Erythroblast (primary cell): ENCODE data around the gene SARM1.
A peak's percentile ranks its signal among the peaks of the same experiment; 100 is the strongest.
"Not testable (repeated sequence)": the region's sequence is repeated elsewhere in the genome, so short reads cannot be mapped to it uniquely, and the experiment has no call there.

Experiments used
- DNase-seq, 2 experiments: peaks; one replicate each; lab custom pipeline; 2025; lab: John Stamatoyannopoulos, UW
- GATA1 ChIP-seq: IDR thresholded peaks from 2 replicates; pipeline ENCODE4 v1.6.1; 2011; ENCODE audit warnings: low read depth, mild to moderate bottlenecking, control low read depth, low read length, moderate library complexity
- POLR2A ChIP-seq: IDR thresholded peaks from 2 replicates; pipeline ENCODE4 v1.6.1; 2011; ENCODE audit warnings: mild to moderate bottlenecking, low read length

SARM1 gene

DNA sequence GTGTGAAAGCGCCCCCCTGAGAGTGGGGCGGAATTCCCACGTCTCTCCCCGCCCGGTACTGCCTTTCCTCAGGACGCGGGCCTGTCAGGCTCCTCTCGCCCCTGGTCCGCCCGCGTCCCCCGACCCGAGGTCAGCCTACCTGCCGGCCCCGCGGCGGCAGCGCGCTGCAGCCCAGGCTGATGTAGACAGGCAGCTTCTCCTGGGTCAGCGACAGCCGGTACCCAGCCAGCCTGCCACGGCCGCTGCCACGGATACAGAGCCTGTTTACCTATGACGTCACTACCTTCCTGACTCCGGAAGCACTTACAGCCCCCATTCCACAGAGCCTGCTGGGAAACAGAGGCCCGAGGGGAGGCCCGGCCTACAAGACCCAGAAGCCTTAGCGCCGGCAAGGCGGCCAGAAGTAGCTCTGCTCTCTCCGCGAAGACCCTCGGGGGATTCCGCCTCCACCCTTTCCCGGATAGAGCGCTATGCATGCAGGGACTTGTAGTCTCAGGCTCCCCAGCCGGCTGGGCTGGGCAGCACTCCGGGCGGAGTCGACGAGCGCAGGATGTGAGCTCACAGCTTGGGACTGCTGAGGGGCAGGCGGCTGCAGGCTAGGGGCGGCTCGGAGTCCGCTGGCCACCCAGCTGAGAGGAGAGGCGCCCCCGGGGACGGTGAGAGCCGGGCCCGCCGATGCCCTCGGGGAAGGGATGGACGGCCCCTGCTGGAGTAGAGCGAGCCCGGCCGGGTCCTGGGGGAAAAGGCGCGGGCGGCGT lies 36.1 kb upstream of the SARM1 start, which contains the start of the genes IFT20 and TNFAIP1:
IFT20 (minus strand) TSS at position 272 of the 758 bp plus-strand sequence. CDS start 3,487 bp downstream, outside the sequence.
TNFAIP1 (plus strand) TSS at position 561 of the 758 bp plus-strand sequence. CDS start 3,761 bp downstream, outside the sequence.
- DNase-seq, result peak; percentile 99
- TF ChIP-seq GATA1 (no peak), POLR2A (peak; percentile 67)

DNA sequence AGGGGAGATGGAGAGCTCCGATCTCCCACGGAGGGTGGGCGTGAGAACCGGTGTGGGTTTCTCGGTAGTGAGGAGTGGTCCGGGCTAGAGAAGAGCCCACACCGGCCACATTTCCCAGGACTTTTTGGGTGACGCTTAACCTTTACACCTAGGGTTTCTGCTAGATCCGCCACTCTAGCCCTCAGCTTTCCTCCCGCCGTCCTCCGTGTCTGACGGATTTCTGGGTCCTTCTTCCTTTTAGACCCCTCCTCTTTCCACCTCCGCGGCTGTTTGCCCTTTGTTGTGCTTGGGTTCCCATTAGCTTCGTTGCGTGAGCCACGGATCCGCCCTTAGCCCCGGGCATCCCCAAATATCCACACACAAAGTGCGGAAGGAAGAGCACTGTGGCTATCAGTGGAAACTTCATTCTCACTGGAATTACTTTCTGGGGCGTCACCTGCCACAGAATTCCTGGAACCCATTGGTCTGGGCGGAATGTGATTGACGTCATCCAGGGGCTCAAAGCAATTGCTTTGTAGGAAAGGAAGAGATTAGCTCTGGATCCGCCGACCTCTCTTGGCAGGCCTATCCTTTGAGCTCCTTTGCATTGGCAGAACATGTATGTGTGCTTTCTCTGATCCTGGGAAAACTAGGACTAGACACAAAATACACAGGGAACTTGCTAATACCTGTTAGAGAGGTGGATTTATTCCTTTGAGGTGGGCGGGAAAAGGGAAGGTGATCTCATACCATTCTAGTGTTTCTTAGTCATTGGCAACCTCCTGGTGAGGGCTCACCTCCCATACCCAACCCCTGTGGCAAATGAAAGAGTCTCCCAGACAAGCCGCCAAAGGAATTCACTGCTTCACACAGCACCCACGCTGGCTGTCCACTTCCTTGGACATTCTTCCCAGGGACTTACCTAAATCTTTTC lies 35.3 kb upstream of the SARM1 start:
- peak; percentile 44 to 66 for DNase-seq
- TF ChIP-seq POLR2A (peak; percentile 29), GATA1 (no peak)

- TF ChIP-seq GATA1 (no peak), POLR2A (no peak)
- DNase-seq, result no peak
These were observed 33.3 kb upstream of the SARM1 start for GRCh38 chr17:28338056-28338768.

- DNase-seq, result not testable (repeated sequence)
These were observed 32.7 kb upstream of the SARM1 start for GRCh38 chr17:28338769-28339212.

GRCh38 chr17:28339431-28339830 lies 32.1 kb upstream of the SARM1 start:
- no peak for TF ChIP-seq GATA1
- no peak for TF ChIP-seq POLR2A
- no peak for DNase-seq

DNA sequence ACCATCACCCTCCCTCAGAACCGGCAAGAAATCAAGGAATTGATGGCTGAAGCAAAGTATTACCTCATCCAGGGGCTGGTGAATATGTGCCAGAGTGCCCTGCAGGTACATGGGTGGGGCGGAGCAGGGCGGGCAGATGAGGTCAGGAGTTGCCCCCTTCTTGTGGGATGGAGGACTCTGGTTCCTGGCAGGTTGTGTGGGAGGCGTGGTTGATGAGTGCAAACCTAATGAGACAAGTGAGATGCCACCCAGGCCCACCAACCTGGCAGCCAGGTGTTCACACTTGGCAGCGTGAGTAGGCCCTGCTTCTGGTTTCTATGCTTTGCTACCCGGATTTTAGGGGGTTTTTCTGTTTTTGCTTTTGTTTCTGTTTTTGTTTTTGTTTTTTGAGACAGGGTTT lies 31.1 kb upstream of the SARM1 start:
- TF ChIP-seq GATA1 (no peak), POLR2A (no peak)
- no peak for DNase-seq

DNA sequence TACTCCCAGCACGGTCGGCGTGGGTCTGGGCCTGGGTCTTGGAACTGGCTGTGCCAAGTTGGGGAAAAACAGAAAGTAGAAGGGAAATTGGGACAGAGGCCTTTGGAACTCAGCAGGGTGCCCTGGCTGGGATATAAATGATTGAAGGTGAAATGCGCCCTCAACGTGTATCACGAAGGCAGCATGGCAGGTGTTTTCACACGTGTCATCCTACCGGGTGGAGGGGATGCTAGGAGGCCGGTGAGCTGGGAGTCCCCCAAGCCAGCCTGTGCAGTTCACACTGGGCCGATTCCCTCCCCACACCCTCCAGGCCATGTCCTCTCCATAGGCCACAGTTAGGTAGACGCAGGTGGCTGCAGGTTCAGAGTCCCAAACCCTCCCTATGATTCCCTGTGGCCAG lies 30.0 kb upstream of the SARM1 start:
- DNase-seq, result no peak
- no peak for TF ChIP-seq GATA1
- TF ChIP-seq POLR2A, result no peak

- TF ChIP-seq POLR2A, result no peak
- no peak for TF ChIP-seq GATA1
- no peak for DNase-seq
These were observed 29.2 kb upstream of the SARM1 start for GRCh38 chr17:28342313-28342712.

GRCh38 chr17:28343491-28343932 lies 28.0 kb upstream of the SARM1 start:
- TF ChIP-seq POLR2A, result peak; percentile 18
- no peak for TF ChIP-seq GATA1
- no peak for DNase-seq

DNA sequence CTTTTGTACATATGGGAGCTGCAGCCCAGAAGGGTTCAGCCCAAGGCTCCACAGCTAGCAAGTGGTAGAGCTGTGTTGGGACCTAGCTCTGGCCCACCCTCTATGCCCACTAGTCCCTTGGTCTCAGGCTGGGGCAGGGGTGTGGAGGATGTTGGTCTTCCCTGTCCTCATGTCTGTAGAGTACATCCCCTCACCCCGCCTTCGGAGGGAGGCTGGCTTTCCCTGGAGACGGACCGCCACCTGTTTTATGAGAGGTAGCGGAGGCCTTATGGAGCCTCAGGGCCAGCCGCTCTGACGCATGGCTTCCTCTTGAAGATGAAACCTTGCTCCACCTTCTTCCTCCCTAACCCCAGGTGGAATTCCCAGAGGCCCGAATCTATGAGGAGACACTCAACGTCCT lies 27.5 kb upstream of the SARM1 start:
- DNase-seq, result no peak
- TF ChIP-seq GATA1 (no peak), POLR2A (no peak)

GRCh38 chr17:28344435-28344901 lies 27.0 kb upstream of the SARM1 start:
- TF ChIP-seq POLR2A (no peak), GATA1 (no peak)
- DNase-seq, result no peak

- no peak for TF ChIP-seq POLR2A
- no peak for TF ChIP-seq GATA1
- no peak for DNase-seq
These were observed 25.9 kb upstream of the SARM1 start for GRCh38 chr17:28345419-28346198.
